ENCODE data around the gene FAM131C. TPM values are rescaled to one million over a fixed set of nuclear protein-coding genes. Genes with fewer than 3 reads are reported as not detected.

The FAM131C gene
- total and polyA plus RNA-seq, 10 of the 15 experiments (the other 5 are each of a cell fraction or from before 2014, with no cell fraction given) = 0.03 TPM; not detected in 9

DNA sequence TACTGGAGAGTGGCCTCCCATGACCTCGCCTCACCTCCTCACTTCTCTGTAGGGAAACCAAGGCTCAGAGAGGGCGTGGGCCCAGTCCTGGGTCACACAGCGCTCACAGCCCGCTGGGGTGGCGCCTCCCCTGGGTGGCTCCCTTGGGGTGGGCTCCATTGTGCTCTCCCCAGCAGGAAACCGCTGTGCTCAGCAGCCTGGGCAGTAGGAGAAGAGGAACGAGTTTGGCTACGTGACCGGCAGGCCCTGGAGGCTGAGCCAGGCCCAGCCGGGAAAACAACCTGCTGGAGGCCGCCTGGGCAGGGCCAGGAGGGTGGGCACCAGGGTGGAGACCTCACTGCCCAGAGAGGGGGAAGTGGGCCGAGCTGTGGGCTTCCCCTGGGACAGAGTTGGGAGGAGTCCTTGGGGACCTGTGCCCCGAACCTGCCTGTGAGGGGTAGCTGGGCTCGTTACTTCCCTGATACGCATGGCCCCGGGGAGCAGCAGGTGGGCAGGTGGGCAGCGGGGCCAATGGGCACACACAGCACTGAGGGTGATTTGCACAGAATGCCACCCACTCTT lies 15.0 kb upstream of the FAM131C start:
- ChIA-PET POLR2A (no interaction called here), CTCF (interaction anchor here (1.2 kb wide), 1 partner anchor 100 kb away, joined by 3 read pairs; no protein-coding TSS in a partner anchor), SMC1A (ENCODE audit: uncharacterized antibody, unreplicated experiment) (no interaction called here), RAD21 (ENCODE audit: unreplicated experiment) (interaction anchor here (0.6 to 1.6 kb wide), 2 partner anchors 10 to 307 kb away, joined by 4 to 5 read pairs; no protein-coding TSS in a partner anchor)
- Histone ChIP-seq H3K4me2 (ENCODE audit: control insufficient read depth, insufficient read depth) (no peak overlapping the region), H3K4me1 (ENCODE audit: control insufficient read depth, insufficient read depth, low read length) (no peaks in the 10 kb centered on the region), H3K36me3 (ENCODE audit: control insufficient read depth in 2 of 2, insufficient read depth in 2 of 2, low read length in 1 of 2) (no peaks in the 10 kb centered on the region), H3K9me3 (replicated peaks; ENCODE audit: control insufficient read depth, insufficient read depth, low read length) (no peaks in the 10 kb centered on the region), H3K79me2 (ENCODE audit: control insufficient read depth, insufficient read depth, low read length) (no peaks in the 10 kb centered on the region), H3K4me3 (no peak overlapping the region), H3K9ac (ENCODE audit: control insufficient read depth, insufficient read depth, low read length) (no peak overlapping the region), H4K20me1 (ENCODE audit: control insufficient read depth, insufficient read depth) (no peaks in the 10 kb centered on the region), H3K27me3 (replicated peaks in 1 of 2; ENCODE audit: control insufficient read depth in 2 of 2, insufficient read depth in 2 of 2, low read length in 1 of 2) (no peaks in the 10 kb centered on the region; a peak in 1 of 4 replicates), H2AFZ (ENCODE audit: control insufficient read depth, low read depth, low read length) (no peak overlapping the region), H3K27ac (ENCODE audit: control insufficient read depth, insufficient read depth) (no peak overlapping the region)
- no peak for DNase-seq (ENCODE audit: low read depth, low spot score)
- BruUV-seq (replicated peaks) = no TSS peak
- ATAC-seq = no peak
- intact Hi-C loops (cut with micrococcal nuclease; ENCODE audit: unreplicated experiment) = no loop called here
- in situ Hi-C loops (cut with MboI) = no loop called here
- FAIRE-seq = no peak
- WGBS (ENCODE audit: insufficient coverage, insufficient replicate concordance, low lambda C conversion rate, missing lambda C conversion rate) = 12% methylated on average over 17 of the region's 17 CpGs
- TF ChIP-seq CREB1 (IDR thresholded peaks at IDR 0.05; ENCODE audit: low read depth) (no peak), NBN (IDR thresholded peaks at IDR 0.05) (no peak), LARP7 (IDR thresholded peaks at IDR 0.05) (no peak), CBX3 (IDR thresholded peaks at IDR 0.05; ENCODE audit: borderline replicate concordance, low read depth) (no peak), ASH2L (IDR thresholded peaks at IDR 0.05; ENCODE audit: borderline replicate concordance, low read depth) (no peak), CREM (IDR thresholded peaks at IDR 0.05; ENCODE audit: low read depth) (no peak), YY1 (IDR thresholded peaks at IDR 0.05; ENCODE audit: low read depth, low read length) (no peak), ZNF622 (IDR thresholded peaks at IDR 0.05) (no peak)
- TF ChIP-seq, protein P1, sequence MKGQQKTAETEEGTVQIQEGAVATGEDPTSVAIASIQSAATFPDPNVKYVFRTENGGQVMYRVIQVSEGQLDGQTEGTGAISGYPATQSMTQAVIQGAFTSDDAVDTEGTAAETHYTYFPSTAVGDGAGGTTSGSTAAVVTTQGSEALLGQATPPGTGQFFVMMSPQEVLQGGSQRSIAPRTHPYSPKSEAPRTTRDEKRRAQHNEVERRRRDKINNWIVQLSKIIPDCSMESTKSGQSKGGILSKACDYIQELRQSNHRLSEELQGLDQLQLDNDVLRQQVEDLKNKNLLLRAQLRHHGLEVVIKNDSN (IDR thresholded peaks at IDR 0.05; ENCODE audit: borderline replicate concordance, extremely low read length, insufficient read depth, low read depth, low read length) = no peak
- TF ChIP-seq, protein P2, sequence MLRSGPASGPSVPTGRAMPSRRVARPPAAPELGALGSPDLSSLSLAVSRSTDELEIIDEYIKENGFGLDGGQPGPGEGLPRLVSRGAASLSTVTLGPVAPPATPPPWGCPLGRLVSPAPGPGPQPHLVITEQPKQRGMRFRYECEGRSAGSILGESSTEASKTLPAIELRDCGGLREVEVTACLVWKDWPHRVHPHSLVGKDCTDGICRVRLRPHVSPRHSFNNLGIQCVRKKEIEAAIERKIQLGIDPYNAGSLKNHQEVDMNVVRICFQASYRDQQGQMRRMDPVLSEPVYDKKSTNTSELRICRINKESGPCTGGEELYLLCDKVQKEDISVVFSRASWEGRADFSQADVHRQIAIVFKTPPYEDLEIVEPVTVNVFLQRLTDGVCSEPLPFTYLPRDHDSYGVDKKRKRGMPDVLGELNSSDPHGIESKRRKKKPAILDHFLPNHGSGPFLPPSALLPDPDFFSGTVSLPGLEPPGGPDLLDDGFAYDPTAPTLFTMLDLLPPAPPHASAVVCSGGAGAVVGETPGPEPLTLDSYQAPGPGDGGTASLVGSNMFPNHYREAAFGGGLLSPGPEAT (IDR thresholded peaks at IDR 0.05; ENCODE audit: low read depth) = no peak
- TF ChIP-seq, protein P3, sequence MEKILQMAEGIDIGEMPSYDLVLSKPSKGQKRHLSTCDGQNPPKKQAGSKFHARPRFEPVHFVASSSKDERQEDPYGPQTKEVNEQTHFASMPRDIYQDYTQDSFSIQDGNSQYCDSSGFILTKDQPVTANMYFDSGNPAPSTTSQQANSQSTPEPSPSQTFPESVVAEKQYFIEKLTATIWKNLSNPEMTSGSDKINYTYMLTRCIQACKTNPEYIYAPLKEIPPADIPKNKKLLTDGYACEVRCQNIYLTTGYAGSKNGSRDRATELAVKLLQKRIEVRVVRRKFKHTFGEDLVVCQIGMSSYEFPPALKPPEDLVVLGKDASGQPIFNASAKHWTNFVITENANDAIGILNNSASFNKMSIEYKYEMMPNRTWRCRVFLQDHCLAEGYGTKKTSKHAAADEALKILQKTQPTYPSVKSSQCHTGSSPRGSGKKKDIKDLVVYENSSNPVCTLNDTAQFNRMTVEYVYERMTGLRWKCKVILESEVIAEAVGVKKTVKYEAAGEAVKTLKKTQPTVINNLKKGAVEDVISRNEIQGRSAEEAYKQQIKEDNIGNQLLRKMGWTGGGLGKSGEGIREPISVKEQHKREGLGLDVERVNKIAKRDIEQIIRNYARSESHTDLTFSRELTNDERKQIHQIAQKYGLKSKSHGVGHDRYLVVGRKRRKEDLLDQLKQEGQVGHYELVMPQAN (conservative IDR thresholded peaks at IDR 0.05) = no peak
- TF ChIP-seq, protein P4, sequence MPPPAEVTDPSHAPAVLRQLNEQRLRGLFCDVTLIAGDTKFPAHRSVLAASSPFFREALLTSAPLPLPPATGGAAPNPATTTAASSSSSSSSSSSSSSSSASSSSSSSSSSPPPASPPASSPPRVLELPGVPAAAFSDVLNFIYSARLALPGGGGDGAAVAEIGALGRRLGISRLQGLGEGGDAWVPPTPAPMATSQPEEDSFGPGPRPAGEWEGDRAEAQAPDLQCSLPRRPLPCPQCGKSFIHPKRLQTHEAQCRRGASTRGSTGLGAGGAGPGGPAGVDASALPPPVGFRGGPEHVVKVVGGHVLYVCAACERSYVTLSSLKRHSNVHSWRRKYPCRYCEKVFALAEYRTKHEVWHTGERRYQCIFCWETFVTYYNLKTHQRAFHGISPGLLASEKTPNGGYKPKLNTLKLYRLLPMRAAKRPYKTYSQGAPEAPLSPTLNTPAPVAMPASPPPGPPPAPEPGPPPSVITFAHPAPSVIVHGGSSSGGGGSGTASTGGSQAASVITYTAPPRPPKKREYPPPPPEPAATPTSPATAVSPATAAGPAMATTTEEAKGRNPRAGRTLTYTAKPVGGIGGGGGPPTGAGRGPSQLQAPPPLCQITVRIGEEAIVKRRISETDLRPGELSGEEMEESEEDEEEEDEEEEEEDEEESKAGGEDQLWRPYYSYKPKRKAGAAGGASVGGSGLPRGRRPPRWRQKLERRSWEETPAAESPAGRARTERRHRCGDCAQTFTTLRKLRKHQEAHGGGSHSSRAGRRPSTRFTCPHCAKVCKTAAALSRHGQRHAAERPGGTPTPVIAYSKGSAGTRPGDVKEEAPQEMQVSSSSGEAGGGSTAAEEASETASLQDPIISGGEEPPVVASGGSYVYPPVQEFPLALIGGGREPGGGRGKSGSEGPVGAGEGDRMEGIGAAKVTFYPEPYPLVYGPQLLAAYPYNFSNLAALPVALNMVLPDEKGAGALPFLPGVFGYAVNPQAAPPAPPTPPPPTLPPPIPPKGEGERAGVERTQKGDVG (CRISPR knock-in tag; IDR thresholded peaks at IDR 0.05) = no peak

All from GM12878 (cell line).